CD4-positive, alpha-beta memory T cell (primary cell): ENCODE data around the gene SLX4IP. TPM values are rescaled to one million over a fixed set of nuclear protein-coding genes. Genes with fewer than 3 reads are reported as not detected.
A peak's percentile ranks its signal among the peaks of the same experiment; 100 is the strongest.

Experiments
- CTCF ChIA-PET: fragments of 350-600 bp; sonication (Branson Sonifier 250); formaldehyde crosslinking; loops from one replicate; lab custom pipeline; 2021; ENCODE audit warnings: inconsistent platforms; ENCODE audit not compliant: partially characterized antibody; lab: Charles Lee
- POLR2A ChIA-PET: fragments of 350-600 bp; sonication (Branson Sonifier 250); formaldehyde crosslinking; loops from one replicate; lab custom pipeline; 2021; ENCODE audit not compliant: partially characterized antibody; lab: Charles Lee
- DNase-seq, 5 donors: peaks; one replicate each; pipeline versions ENCODE4 v3.0.0 to v3.0.0-alpha.2; 2020 to 2022; ENCODE audit warnings: mixed read lengths in 1 of 5
- H3K27ac ChIP-seq: one replicate; pipeline ENCODE4 v1.7.0; 2013; ENCODE audit warnings: low read depth, low read length
- H3K27me3 ChIP-seq: 2 replicates; pipeline ENCODE4 v1.7.0; 2013; ENCODE audit warnings: mild to moderate bottlenecking, low read length, moderate library complexity; ENCODE audit not compliant: insufficient read depth
- H3K36me3 ChIP-seq: 2 replicates; pipeline ENCODE4 v1.7.0; 2013; ENCODE audit warnings: mild to moderate bottlenecking, low read length, moderate library complexity; ENCODE audit not compliant: insufficient read depth
- H3K4me1 ChIP-seq: 2 replicates; pipeline ENCODE4 v1.7.0; 2013; ENCODE audit warnings: mild to moderate bottlenecking, low read length, moderate library complexity; ENCODE audit not compliant: insufficient read depth
- H3K4me3 ChIP-seq, 2 donors: one replicate each; pipeline ENCODE4 v1.7.0; 2013; ENCODE audit warnings: low read length in 2 of 2, mild to moderate bottlenecking in 1 of 2
- H3K9me3 ChIP-seq, 2 donors: one replicate each; pipeline ENCODE4 v1.7.0; 2013; ENCODE audit warnings: low read length in 2 of 2, control low read depth in 1 of 2; ENCODE audit not compliant: control insufficient read depth in 1 of 2
- H3K27ac Mint-ChIP-seq, 7 donors: one replicate each; pipeline ENCODE4 v1.8.0; 2020 to 2021; ENCODE audit warnings: mixed read lengths in 7 of 7, mild to moderate bottlenecking in 6 of 7, inconsistent platforms in 3 of 7, moderate library complexity in 3 of 7
- H3K27me3 Mint-ChIP-seq, 2 donors: one replicate each; pipeline ENCODE4 v1.8.0; 2020 to 2021; ENCODE audit warnings: mixed read lengths in 2 of 2
- H3K36me3 Mint-ChIP-seq, 2 donors: one replicate each; pipeline ENCODE4 v1.8.0; 2020 to 2021; ENCODE audit warnings: mixed read lengths in 2 of 2, inconsistent platforms in 1 of 2, mild to moderate bottlenecking in 1 of 2
- H3K4me1 Mint-ChIP-seq, 4 donors: one replicate each; pipeline ENCODE4 v1.8.0; 2020 to 2021; ENCODE audit warnings: mixed read lengths in 4 of 4, mild to moderate bottlenecking in 1 of 4
- H3K4me3 Mint-ChIP-seq, 8 donors: one replicate each; pipeline ENCODE4 v1.8.0; 2020 to 2021; ENCODE audit warnings: mixed read lengths in 8 of 8, mild to moderate bottlenecking in 7 of 8, moderate library complexity in 6 of 8, inconsistent platforms in 3 of 8
- H3K9me3 Mint-ChIP-seq, 8 donors: one replicate each; pipeline ENCODE4 v1.8.0; 2020 to 2021; ENCODE audit warnings: mixed read lengths in 8 of 8, mild to moderate bottlenecking in 5 of 8, inconsistent platforms in 3 of 8, moderate library complexity in 1 of 8
- intact Hi-C: fragments of 100-400 bp; cut with micrococcal nuclease; formaldehyde crosslinking; loops from one replicate; pipeline ENCODE4 v1.15.1; 2023
- polyA plus RNA-seq, 2 donors: library from polyadenylated mRNA; unstranded; fragments of 300-500 nt; fragmentation: Illumina TruSeq; gene quantifications; one replicate each; pipeline ENCODE4 v1.2.3, GENCODE V29; 2021
- total RNA-seq, 2 experiments: library from RNA; stranded (reverse); gene quantifications; one replicate each; pipeline ENCODE4 v1.2.3, GENCODE V29; 2021

SLX4IP gene
- total and polyA plus RNA-seq, 4 experiments from 2014 or later, result 1.5 to 6.6 (median 4.0) TPM

DNA sequence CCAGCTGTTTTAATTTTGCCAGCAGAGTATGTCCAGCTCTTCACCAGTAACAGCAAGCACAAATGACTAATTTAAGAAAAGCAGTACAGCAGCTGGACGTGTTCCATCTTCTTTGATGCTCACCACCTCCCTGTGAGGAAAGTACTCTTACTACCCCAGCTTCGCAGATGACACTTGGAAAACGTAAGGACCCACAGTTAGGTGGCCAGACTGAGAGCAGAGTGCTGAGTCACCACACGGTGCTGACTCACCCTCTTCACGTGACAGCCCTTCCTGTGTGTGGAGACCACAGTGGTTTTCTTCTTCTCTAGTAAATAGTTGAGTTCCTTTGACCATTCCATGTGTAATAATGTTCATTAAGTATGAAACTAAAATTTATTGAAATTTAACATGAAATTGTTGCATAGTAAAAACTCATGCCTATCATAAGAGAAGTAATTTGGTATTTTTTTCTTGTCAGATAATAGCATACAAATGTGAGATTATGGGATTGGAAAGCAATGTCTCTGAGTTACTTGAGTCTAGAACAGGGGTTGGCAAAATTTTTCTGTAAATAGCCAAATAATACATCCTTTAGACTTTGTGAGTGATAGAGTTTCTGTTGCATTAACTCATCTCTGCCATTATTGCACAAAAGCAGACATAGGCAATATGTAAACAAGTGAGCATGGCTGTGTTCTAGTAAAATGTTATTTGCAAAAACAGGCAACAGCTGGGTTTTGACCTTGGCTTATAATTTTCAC lies 76.6 kb downstream of the SLX4IP start:
- H3K4me3 ChIP-seq, result no peak overlapping the region
- peaks cover 15% of the 10 kb centered on the region for H3K4me1 ChIP-seq
- H3K4me3 Mint-ChIP-seq, result peak overlapping the region in 7 of 8 donors; percentile 13 to 72 (median 37)
- H3K27ac Mint-ChIP-seq, result peak overlapping the region in 5 of 7 donors; percentile 12 to 77 (median 60)
- H3K27ac ChIP-seq, result no peak overlapping the region
- H3K27me3 Mint-ChIP-seq, result no peaks in the 10 kb centered on the region
- intact Hi-C loops, result loop anchor here (1.0 to 5.0 kb wide), 2 partner anchors 64 to 77 kb away; partner anchors contain the start of gene MKKS
- peaks cover 13 to 22% (median 17%) of the 10 kb centered on the region in 4 donors for H3K4me1 Mint-ChIP-seq
- DNase-seq, result peak; percentile 15 to 60 (median 40)
- CTCF ChIA-PET, result interaction anchor here (1.1 kb wide), 1 partner anchor 77 kb away, joined by 5 read pairs; the partner anchor contains the start of gene SLX4IP
- no peaks in the 10 kb centered on the region for H3K9me3 Mint-ChIP-seq
- H3K27me3 ChIP-seq, result no peaks in the 10 kb centered on the region
- H3K36me3 ChIP-seq, result no peaks in the 10 kb centered on the region
- H3K36me3 Mint-ChIP-seq, result peaks cover 0 to 2% of the 10 kb centered on the region in 2 donors
- POLR2A ChIA-PET, result interaction anchor here (0.6 to 2.0 kb wide), 2 partner anchors 16 to 77 kb away, joined by 3 to 14 read pairs; partner anchors contain the start of genes MKKS and SLX4IP
- no peaks in the 10 kb centered on the region for H3K9me3 ChIP-seq

- CTCF ChIA-PET, result interaction anchor here (1.1 to 1.9 kb wide), 4 partner anchors 9 to 86 kb away, joined by 3 to 8 read pairs (median 4); no protein-coding TSS in a partner anchor
- DNase-seq, result no peak
- Mint-ChIP-seq H3K4me1 (peaks cover 13 to 22% (median 17%) of the 10 kb centered on the region in 4 donors), H3K36me3 (peaks cover 0 to 2% of the 10 kb centered on the region in 2 donors), H3K9me3 (no peaks in the 10 kb centered on the region), H3K27me3 (no peaks in the 10 kb centered on the region), H3K27ac (no peak overlapping the region), H3K4me3 (no peak overlapping the region)
- Histone ChIP-seq H3K9me3 (no peaks in the 10 kb centered on the region), H3K27me3 (no peaks in the 10 kb centered on the region), H3K27ac (no peak overlapping the region), H3K36me3 (no peaks in the 10 kb centered on the region), H3K4me1 (peaks cover 15% of the 10 kb centered on the region), H3K4me3 (no peak overlapping the region)
- POLR2A ChIA-PET, result interaction anchor here (1.2 to 1.6 kb wide), 2 partner anchors 8 to 78 kb away, joined by 3 read pairs; partner anchors contain the start of genes MKKS and SLX4IP
- intact Hi-C loops, result loop anchor here (5.0 kb wide), 1 partner anchor 66 kb away; no protein-coding TSS in a partner anchor
These were observed 78.0 kb downstream of the SLX4IP start for GRCh38 chr20:10513061-10513460.

- intact Hi-C loops, result loop anchor here (5.0 kb wide), 1 partner anchor 67 kb away; no protein-coding TSS in a partner anchor
- peaks cover 14 to 24% (median 16%) of the 10 kb centered on the region in 4 donors for H3K4me1 Mint-ChIP-seq
- H3K27me3 ChIP-seq, result no peaks in the 10 kb centered on the region
- H3K27ac ChIP-seq, result no peak overlapping the region
- H3K9me3 ChIP-seq, result no peaks in the 10 kb centered on the region
- DNase-seq, result no peak
- no peaks in the 10 kb centered on the region for H3K27me3 Mint-ChIP-seq
- H3K4me3 Mint-ChIP-seq, result no peak overlapping the region
- POLR2A ChIA-PET, result interaction anchor here (1.2 to 1.6 kb wide), 2 partner anchors 9 to 79 kb away, joined by 3 read pairs; partner anchors contain the start of genes MKKS and SLX4IP
- H3K4me3 ChIP-seq, result no peak overlapping the region
- peak overlapping the region in 1 of 7 donors; percentile 42 for H3K27ac Mint-ChIP-seq
- H3K4me1 ChIP-seq, result peaks cover 15% of the 10 kb centered on the region
- H3K36me3 ChIP-seq, result no peaks in the 10 kb centered on the region
- CTCF ChIA-PET, result interaction anchor here (0.8 to 2.4 kb wide), 6 partner anchors 10 to 87 kb away, joined by 3 to 8 read pairs (median 4); no protein-coding TSS in a partner anchor
- no peaks in the 10 kb centered on the region for H3K9me3 Mint-ChIP-seq
- peaks cover 0 to 2% of the 10 kb centered on the region in 2 donors for H3K36me3 Mint-ChIP-seq
These were observed 78.9 kb downstream of the SLX4IP start for GRCh38 chr20:10513931-10514575.

GRCh38 chr20:10516529-10516928 lies 81.4 kb downstream of the SLX4IP start:
- POLR2A ChIA-PET, result no interaction called here
- Mint-ChIP-seq H3K36me3 (peaks cover 2 to 3% of the 10 kb centered on the region in 2 donors), H3K9me3 (no peaks in the 10 kb centered on the region), H3K27me3 (no peaks in the 10 kb centered on the region), H3K27ac (peak overlapping the region in 1 of 7 donors; percentile 44), H3K4me1 (peaks cover 23 to 39% (median 30%) of the 10 kb centered on the region in 4 donors), H3K4me3 (no peak overlapping the region)
- Histone ChIP-seq H3K9me3 (no peaks in the 10 kb centered on the region), H3K27ac (no peak overlapping the region), H3K27me3 (no peaks in the 10 kb centered on the region), H3K4me1 (peaks cover 7% of the 10 kb centered on the region), H3K4me3 (no peak overlapping the region), H3K36me3 (no peaks in the 10 kb centered on the region)
- CTCF ChIA-PET, result interaction anchor here (1.2 to 2.2 kb wide), 3 partner anchors 8 to 89 kb away, joined by 3 to 6 read pairs (median 4); no protein-coding TSS in a partner anchor
- intact Hi-C loops, result no loop called here
- no peak for DNase-seq

- no peaks in the 10 kb centered on the region for H3K4me1 ChIP-seq
- Mint-ChIP-seq H3K4me3 (no peak overlapping the region), H3K36me3 (peaks cover 3 to 4% of the 10 kb centered on the region in 2 donors), H3K27ac (no peak overlapping the region), H3K27me3 (no peaks in the 10 kb centered on the region), H3K4me1 (peaks cover 18 to 25% (median 22%) of the 10 kb centered on the region in 4 donors), H3K9me3 (no peaks in the 10 kb centered on the region)
- no peak overlapping the region for H3K4me3 ChIP-seq
- no peaks in the 10 kb centered on the region for H3K27me3 ChIP-seq
- no peaks in the 10 kb centered on the region for H3K36me3 ChIP-seq
- ChIA-PET POLR2A (no interaction called here), CTCF (interaction anchor here (0.8 kb wide), 1 partner anchor 11 kb away, joined by 3 read pairs; no protein-coding TSS in a partner anchor)
- intact Hi-C loops, result no loop called here
- H3K9me3 ChIP-seq, result no peaks in the 10 kb centered on the region
- no peak overlapping the region for H3K27ac ChIP-seq
- DNase-seq, result no peak
These were observed 84.4 kb downstream of the SLX4IP start for GRCh38 chr20:10519361-10520046.

DNA sequence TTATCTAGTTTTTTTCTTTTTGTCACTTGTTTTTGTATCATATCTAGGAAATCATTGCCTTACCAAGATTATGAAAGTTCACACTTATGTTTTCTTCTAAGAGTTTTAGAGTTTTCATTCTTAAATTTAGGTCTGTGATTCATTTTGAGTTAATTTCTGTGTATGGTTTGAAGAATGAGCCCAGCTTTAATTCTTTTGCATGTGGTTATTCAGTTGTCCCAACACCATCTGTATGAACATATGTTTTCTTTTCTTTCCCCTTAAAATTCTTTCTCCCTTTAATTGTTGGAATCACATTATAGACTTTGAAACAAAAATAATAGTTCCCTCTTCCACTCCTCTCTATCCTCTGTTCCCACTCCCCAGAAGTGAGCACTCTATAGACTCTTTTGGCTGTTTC lies 85.4 kb downstream of the SLX4IP start:
- H3K4me1 ChIP-seq, result no peaks in the 10 kb centered on the region

More for the DNA sequence above, 85.4 kb downstream of the SLX4IP start:
- Mint-ChIP-seq H3K27ac (peak overlapping the region in 1 of 7 donors; percentile 18), H3K4me1 (peaks cover 19 to 24% (median 21%) of the 10 kb centered on the region in 4 donors), H3K9me3 (no peaks in the 10 kb centered on the region), H3K36me3 (peaks cover 1 to 6% of the 10 kb centered on the region in 2 donors), H3K27me3 (no peaks in the 10 kb centered on the region), H3K4me3 (no peak overlapping the region)
- ChIA-PET CTCF (interaction anchor here (3.2 kb wide), 1 partner anchor 16 kb away, joined by 11 read pairs; no protein-coding TSS in a partner anchor), POLR2A (no interaction called here)
- no peak overlapping the region for H3K4me3 ChIP-seq
- no peak for DNase-seq
- H3K9me3 ChIP-seq, result no peaks in the 10 kb centered on the region
- no peaks in the 10 kb centered on the region for H3K36me3 ChIP-seq
- H3K27me3 ChIP-seq, result no peaks in the 10 kb centered on the region
- intact Hi-C loops, result no loop called here
- H3K27ac ChIP-seq, result no peak overlapping the region
